ENCODE measurements around the gene CFAP57.

- no peak for TF ChIP-seq CTCF (IDR thresholded peaks at IDR 0.05; ENCODE audit: borderline replicate concordance, extremely low read depth, low read length, poor library complexity, severe bottlenecking)
- no peak for TF ChIP-seq EZH2 (IDR thresholded peaks at IDR 0.05; ENCODE audit: borderline replicate concordance, low read depth, low read length, severe bottlenecking)
Observed at GRCh38 chr1:43241413-43241836, 69.3 kb downstream of the CFAP57 start.
